Ascending aorta (tissue), 2 donors: ENCODE results near the gene PTPMT1. TPM values are rescaled to one million over a fixed set of nuclear protein-coding genes. Genes with fewer than 3 reads are reported as not detected.

Experiments
- DNase-seq, 2 donors: peaks; one replicate each; pipeline ENCODE4 v3.0.0-alpha.2; 2019; ENCODE audit warnings: low spot score in 2 of 2
- H3K27ac ChIP-seq, 2 donors: fragments of 200-600 bp; sonication (generic); one replicate each; pipeline ENCODE4 v1.5.1; 2016 to 2017; ENCODE audit warnings: mild to moderate bottlenecking in 1 of 2
- H3K27me3 ChIP-seq: fragments of 200-600 bp; sonication (generic); one replicate; pipeline ENCODE4 v1.5.1; 2017
- H3K36me3 ChIP-seq, 2 donors: fragments of 200-600 bp; sonication (generic); one replicate each; pipeline ENCODE4 v1.5.1; 2016
- H3K4me1 ChIP-seq, 2 donors: fragments of 200-600 bp; sonication (generic); one replicate each; pipeline ENCODE4 v1.5.1; 2016 to 2017; ENCODE audit warnings: mild to moderate bottlenecking in 1 of 2
- H3K4me3 ChIP-seq, 2 donors: fragments of 200-600 bp; sonication (generic); one replicate each; pipeline ENCODE4 v1.5.1; 2016 to 2017; ENCODE audit warnings: mild to moderate bottlenecking in 1 of 2
- H3K9me3 ChIP-seq, 2 donors: fragments of 200-600 bp; sonication (generic); one replicate each; pipeline ENCODE4 v1.5.1; 2016
- CTCF ChIP-seq, 3 experiments: fragments of 200-600 bp in 2 of 3; fragments of 450-650 bp in 1 of 3; sonication (generic) in 2 of 3; IDR thresholded peaks; one replicate each; pipeline ENCODE4 v1.5.1; 2016 to 2019; ENCODE audit warnings: antibody characterized with exemption in 3 of 3, mild to moderate bottlenecking in 1 of 3, moderate library complexity in 1 of 3
- intact Hi-C: fragments of 100-400 bp; cut with DNase I; formaldehyde crosslinking; loops from one replicate; pipeline ENCODE4 v1.15.1; 2023
- total RNA-seq: library from RNA; depleted of rRNA; stranded (reverse); fragments of >200 nt; gene quantifications from one replicate; pipeline ENCODE4 v1.1.0, GENCODE V29; 2016

Gene PTPMT1
- total RNA-seq, 1 donor from 2014 or later = 215 TPM

- H3K9me3 ChIP-seq = no peaks in the 10 kb centered on the region
- no peak for TF ChIP-seq CTCF (IDR thresholded peaks at IDR 0.05)
- H3K4me3 ChIP-seq = no peak overlapping the region
- H3K36me3 ChIP-seq = no peaks in the 10 kb centered on the region
- no peak for DNase-seq
- intact Hi-C loops = loop anchor here (2.0 kb wide), 1 partner anchor 21 kb away; the partner anchor contains the start of gene CELF1
- H3K4me1 ChIP-seq = peaks cover 12 to 43% of the 10 kb centered on the region in 2 donors
- peak overlapping the region in 1 of 2 donors; percentile 64 for H3K27ac ChIP-seq
- no peaks in the 10 kb centered on the region for H3K27me3 ChIP-seq
Measured at GRCh38 chr11:47531666-47532065, 33.7 kb upstream of the PTPMT1 start.

- H3K27me3 ChIP-seq = no peaks in the 10 kb centered on the region
- no peaks in the 10 kb centered on the region for H3K9me3 ChIP-seq
- no peak overlapping the region for H3K4me3 ChIP-seq
- H3K36me3 ChIP-seq = no peaks in the 10 kb centered on the region
- intact Hi-C loops = loop anchor here (2.0 kb wide), 1 partner anchor 20 kb away; the partner anchor contains the start of gene CELF1
- DNase-seq = no peak
- TF ChIP-seq CTCF (IDR thresholded peaks at IDR 0.05) = no peak
- H3K27ac ChIP-seq = peak overlapping the region; percentile 22 to 64
- peaks cover 12 to 44% of the 10 kb centered on the region in 2 donors for H3K4me1 ChIP-seq
Measured at GRCh38 chr11:47532597-47533213, 32.7 kb upstream of the PTPMT1 start.

GRCh38 chr11:47533690-47534151, 31.7 kb upstream of the PTPMT1 start:
- Histone ChIP-seq H3K4me3 (no peak overlapping the region), H3K4me1 (peaks cover 12 to 44% of the 10 kb centered on the region in 2 donors), H3K36me3 (no peaks in the 10 kb centered on the region), H3K27ac (peak overlapping the region; percentile 22 to 64), H3K27me3 (no peaks in the 10 kb centered on the region), H3K9me3 (no peaks in the 10 kb centered on the region)
- intact Hi-C loops = loop anchor here (2.0 kb wide), 1 partner anchor 19 kb away; the partner anchor contains the start of gene CELF1
- no peak for TF ChIP-seq CTCF (IDR thresholded peaks at IDR 0.05)
- DNase-seq = no peak

GRCh38 chr11:47534704-47535251, 30.6 kb upstream of the PTPMT1 start:
- DNase-seq = no peak
- no peaks in the 10 kb centered on the region for H3K9me3 ChIP-seq
- H3K27me3 ChIP-seq = no peaks in the 10 kb centered on the region
- TF ChIP-seq CTCF (IDR thresholded peaks at IDR 0.05) = no peak
- intact Hi-C loops = no loop called here
- H3K4me3 ChIP-seq = no peak overlapping the region
- no peaks in the 10 kb centered on the region for H3K36me3 ChIP-seq
- H3K4me1 ChIP-seq = peaks cover 12 to 45% of the 10 kb centered on the region in 2 donors
- peak overlapping the region; percentile 25 to 52 for H3K27ac ChIP-seq

- intact Hi-C loops = no loop called here
- H3K27ac ChIP-seq = peak overlapping the region in 1 of 2 donors; percentile 20
Measured at GRCh38 chr11:47536915-47537314, 28.5 kb upstream of the PTPMT1 start.

More at GRCh38 chr11:47536915-47537314, 28.5 kb upstream of the PTPMT1 start:
- Histone ChIP-seq H3K36me3 (no peaks in the 10 kb centered on the region), H3K4me1 (peaks cover 9 to 45% of the 10 kb centered on the region in 2 donors), H3K27me3 (no peaks in the 10 kb centered on the region), H3K4me3 (no peak overlapping the region), H3K9me3 (no peaks in the 10 kb centered on the region)
- no peak for DNase-seq
- TF ChIP-seq CTCF (IDR thresholded peaks at IDR 0.05) = no peak
